Colonic mucosa (tissue), 4 donors: ENCODE results near the gene SLC6A8. TPM values are rescaled to one million over a fixed set of nuclear protein-coding genes. Genes with fewer than 3 reads are reported as not detected.

Experiments used
- DNase-seq: peaks from one replicate; pipeline ENCODE4 v3.0.0-alpha.2; 2020
- H3K27ac ChIP-seq: fragments of 200-600 bp; one replicate; pipeline ENCODE4 v1.8.0; 2021
- H3K27me3 ChIP-seq: fragments of 200-600 bp; one replicate; pipeline ENCODE4 v1.8.0; 2021
- H3K36me3 ChIP-seq: fragments of 200-600 bp; one replicate; pipeline ENCODE4 v1.8.0; 2021
- H3K4me1 ChIP-seq: fragments of 200-600 bp; one replicate; pipeline ENCODE4 v1.8.0; 2021; ENCODE audit warnings: mild to moderate bottlenecking
- H3K4me3 ChIP-seq: fragments of 200-600 bp; one replicate; pipeline ENCODE4 v1.8.0; 2021
- H3K9ac ChIP-seq, 2 donors: one replicate each; pipeline ENCODE4 v1.7.0; 2013; ENCODE audit warnings: control low read depth in 2 of 2, low read depth in 2 of 2, low read length in 2 of 2
- H3K9me3 ChIP-seq: fragments of 200-600 bp; one replicate; pipeline ENCODE4 v1.8.0; 2021
- intact Hi-C: fragments of 100-400 bp; cut with DNase I; formaldehyde crosslinking; loops from one replicate; pipeline ENCODE4 v1.14.1; 2022
- total RNA-seq, 2 donors: library from RNA; stranded (reverse); fragmentation: NEBNext Ultra II Directional in 1 of 2; extraction: Animal tissue kit (Norgen Biotek cat#: 25700) in 1 of 2; gene quantifications; one replicate each; pipeline ENCODE4 v1.2.1, GENCODE V29; 2021
- TF ChIP-seq, protein P1 (sequence below): fragments of 200-600 bp; IDR thresholded peaks from one replicate; pipeline ENCODE4 v1.8.0; 2022; ENCODE audit warnings: antibody characterized with exemption, mild to moderate bottlenecking
- donor health status: healthy.
- donor health status: DM: no; HTN: no; CAD: no.
- donor health status: DM: no; HTN: no; CAD: no.

The SLC6A8 gene
- total RNA-seq, 2 donors from 2014 or later, result 197 to 435 TPM

DNA sequence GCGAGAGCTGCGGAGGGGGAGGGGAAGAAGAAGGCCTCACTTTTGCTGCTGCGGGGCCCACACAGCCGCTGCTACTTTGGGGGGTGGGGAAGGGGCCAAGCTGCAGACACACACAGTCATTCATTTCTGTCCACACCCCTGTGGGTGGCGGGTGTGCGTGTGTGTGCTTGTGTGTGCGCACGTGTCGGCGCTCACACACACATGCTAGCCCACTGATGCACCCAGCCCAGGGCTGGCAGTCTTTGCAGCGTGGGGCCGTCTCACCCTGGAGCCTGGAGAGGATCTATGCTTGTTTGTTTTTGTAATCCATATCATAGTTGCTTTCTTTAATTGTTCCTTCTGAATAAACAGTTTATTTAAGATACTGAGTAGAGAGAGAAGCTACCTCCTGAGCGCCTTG lies 36.8 kb upstream of the SLC6A8 start:
- Histone ChIP-seq H3K9ac (no peak overlapping the region), H3K27ac (no peak overlapping the region), H3K4me1 (no peaks in the 10 kb centered on the region), H3K36me3 (no peaks in the 10 kb centered on the region), H3K4me3 (no peak overlapping the region), H3K27me3 (peaks cover 17% of the 10 kb centered on the region), H3K9me3 (no peaks in the 10 kb centered on the region)
- DNase-seq, result no peak
- intact Hi-C loops, result no loop called here
- TF ChIP-seq, protein P1, sequence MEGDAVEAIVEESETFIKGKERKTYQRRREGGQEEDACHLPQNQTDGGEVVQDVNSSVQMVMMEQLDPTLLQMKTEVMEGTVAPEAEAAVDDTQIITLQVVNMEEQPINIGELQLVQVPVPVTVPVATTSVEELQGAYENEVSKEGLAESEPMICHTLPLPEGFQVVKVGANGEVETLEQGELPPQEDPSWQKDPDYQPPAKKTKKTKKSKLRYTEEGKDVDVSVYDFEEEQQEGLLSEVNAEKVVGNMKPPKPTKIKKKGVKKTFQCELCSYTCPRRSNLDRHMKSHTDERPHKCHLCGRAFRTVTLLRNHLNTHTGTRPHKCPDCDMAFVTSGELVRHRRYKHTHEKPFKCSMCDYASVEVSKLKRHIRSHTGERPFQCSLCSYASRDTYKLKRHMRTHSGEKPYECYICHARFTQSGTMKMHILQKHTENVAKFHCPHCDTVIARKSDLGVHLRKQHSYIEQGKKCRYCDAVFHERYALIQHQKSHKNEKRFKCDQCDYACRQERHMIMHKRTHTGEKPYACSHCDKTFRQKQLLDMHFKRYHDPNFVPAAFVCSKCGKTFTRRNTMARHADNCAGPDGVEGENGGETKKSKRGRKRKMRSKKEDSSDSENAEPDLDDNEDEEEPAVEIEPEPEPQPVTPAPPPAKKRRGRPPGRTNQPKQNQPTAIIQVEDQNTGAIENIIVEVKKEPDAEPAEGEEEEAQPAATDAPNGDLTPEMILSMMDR, result no peak

DNA sequence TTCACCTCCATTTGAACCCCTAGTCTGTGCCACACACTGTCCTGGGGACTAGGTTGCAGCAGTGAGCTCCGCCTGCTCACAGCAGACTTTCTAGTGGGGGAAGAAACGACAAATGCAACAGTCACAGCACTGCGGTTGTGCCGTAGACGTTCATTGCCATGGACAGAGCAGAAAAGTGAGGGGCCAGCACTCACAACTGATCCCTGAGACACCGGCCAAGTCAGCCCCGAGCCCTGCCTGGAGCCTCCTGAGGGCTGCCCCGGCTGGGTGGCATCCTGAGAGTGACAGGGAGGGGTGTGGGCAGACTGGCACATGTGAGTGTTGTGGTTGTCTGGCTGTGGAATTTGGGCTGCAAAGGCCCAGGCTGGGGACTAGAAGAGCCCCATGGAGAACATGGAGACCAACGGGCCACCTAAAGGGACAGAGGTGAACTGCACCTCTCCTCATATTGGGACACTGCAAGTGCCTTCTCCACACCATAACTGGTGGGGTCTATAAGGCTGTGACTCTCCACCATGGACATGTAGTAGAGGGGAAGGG lies 36.1 kb upstream of the SLC6A8 start:
- intact Hi-C loops, result no loop called here
- Histone ChIP-seq H3K27ac (no peak overlapping the region), H3K9ac (no peak overlapping the region), H3K9me3 (no peaks in the 10 kb centered on the region), H3K27me3 (peaks cover 14% of the 10 kb centered on the region), H3K36me3 (no peaks in the 10 kb centered on the region), H3K4me3 (no peak overlapping the region), H3K4me1 (no peaks in the 10 kb centered on the region)
- TF ChIP-seq, protein P1, result no peak
- DNase-seq, result no peak

DNA sequence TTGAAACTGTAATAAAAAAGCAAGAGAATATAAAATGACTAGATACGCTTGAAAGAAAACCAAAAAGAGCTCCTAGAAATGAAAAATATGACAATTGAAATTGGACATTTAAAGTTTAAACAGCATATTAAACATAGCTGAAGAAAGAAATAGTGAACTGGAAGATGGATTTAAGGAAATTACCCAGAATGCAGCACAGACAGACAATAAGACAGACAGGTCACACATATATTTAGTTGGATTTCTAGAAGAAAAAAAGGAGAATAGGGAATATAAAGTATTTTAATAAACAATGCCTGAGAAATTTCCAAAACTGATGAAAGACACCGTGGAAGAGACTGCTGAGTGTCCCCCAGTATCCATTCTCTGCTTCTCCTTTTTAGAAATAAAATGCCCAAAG lies 34.2 kb upstream of the SLC6A8 start:
- no peaks in the 10 kb centered on the region for H3K36me3 ChIP-seq
- no peak overlapping the region for H3K4me3 ChIP-seq
- no peak for DNase-seq
- H3K27me3 ChIP-seq, result no peaks in the 10 kb centered on the region
- H3K9me3 ChIP-seq, result no peaks in the 10 kb centered on the region
- H3K9ac ChIP-seq, result no peak overlapping the region
- H3K4me1 ChIP-seq, result no peaks in the 10 kb centered on the region
- TF ChIP-seq, protein P1, result no peak
- H3K27ac ChIP-seq, result no peak overlapping the region
- intact Hi-C loops, result no loop called here

DNA sequence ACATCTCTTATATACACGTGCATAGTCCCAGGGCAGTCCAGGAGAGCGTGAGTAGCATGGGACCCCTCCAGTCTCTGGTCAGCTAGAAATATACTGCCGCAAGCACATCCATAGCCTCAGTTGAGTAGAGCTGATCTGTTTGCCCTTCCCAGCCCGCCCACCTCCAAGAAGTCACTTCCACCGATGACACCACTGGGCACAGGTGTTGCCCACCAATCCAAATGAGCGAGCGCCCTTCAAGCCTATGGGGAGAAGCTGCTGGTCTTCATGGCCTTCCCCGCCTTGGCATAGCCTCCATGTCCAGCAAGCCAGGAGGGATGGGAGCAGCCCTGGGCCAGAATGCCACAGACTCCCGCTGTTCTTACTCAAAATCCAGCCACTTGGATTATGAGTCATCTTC lies 30.6 kb upstream of the SLC6A8 start:
- no peak for DNase-seq
- Histone ChIP-seq H3K9ac (no peak overlapping the region), H3K27me3 (peaks cover 17% of the 10 kb centered on the region), H3K4me1 (no peaks in the 10 kb centered on the region), H3K4me3 (no peak overlapping the region), H3K27ac (no peak overlapping the region), H3K36me3 (no peaks in the 10 kb centered on the region), H3K9me3 (no peaks in the 10 kb centered on the region)
- TF ChIP-seq, protein P1, result no peak
- intact Hi-C loops, result no loop called here

DNA sequence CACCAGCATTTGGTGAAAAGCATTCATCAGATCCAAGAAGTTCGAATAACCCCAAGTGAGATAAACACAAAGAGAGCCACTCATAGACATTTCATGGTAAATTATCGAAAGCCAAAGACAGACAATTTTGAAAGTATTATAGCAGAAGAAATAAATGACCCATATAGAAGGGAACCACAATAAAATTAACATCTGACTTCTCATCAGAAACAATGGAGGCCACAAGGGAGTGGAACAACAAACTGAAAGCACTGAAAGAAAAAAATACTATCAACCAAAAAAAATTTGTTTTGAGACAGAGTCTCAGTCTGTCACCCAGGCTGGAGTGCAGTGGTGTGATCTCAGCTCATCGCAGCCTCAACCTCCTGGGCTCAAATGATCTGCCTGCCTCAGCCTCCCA lies 28.5 kb upstream of the SLC6A8 start:
- intact Hi-C loops, result no loop called here

More for the DNA sequence above, 28.5 kb upstream of the SLC6A8 start:
- TF ChIP-seq, protein P1, result no peak
- H3K27me3 ChIP-seq, result peaks cover 17% of the 10 kb centered on the region
- H3K4me3 ChIP-seq, result no peak overlapping the region
- no peak overlapping the region for H3K27ac ChIP-seq
- H3K9me3 ChIP-seq, result no peaks in the 10 kb centered on the region
- no peak overlapping the region for H3K9ac ChIP-seq
- no peaks in the 10 kb centered on the region for H3K36me3 ChIP-seq
- DNase-seq, result no peak
- H3K4me1 ChIP-seq, result no peaks in the 10 kb centered on the region
